HG02623 (cell line): ENCODE data around the gene PPFIA4.

Experiments
- ATAC-seq: cut with Tn5 transposase; IDR thresholded peaks from one replicate; pipeline ENCODE4 v1.9.1; 2021; ENCODE audit warnings: moderate library complexity; ENCODE audit not compliant: unreplicated experiment

PPFIA4 gene

GRCh38 chr1:203124546-203125317 is 98.4 kb downstream of the PPFIA4 start:
- ATAC-seq: no peak

- no peak for ATAC-seq
Observed at GRCh38 chr1:203126151-203126865, 100.0 kb downstream of the PPFIA4 start.

- ATAC-seq: no peak
Observed at GRCh38 chr1:203126866-203127665, 100.8 kb downstream of the PPFIA4 start.

GRCh38 chr1:203127666-203128430 is 101.6 kb downstream of the PPFIA4 start, which contains the start of gene ADORA1:
Gene ADORA1, plus strand, starts transcription at chr1:203127726. Its CDS starts 1,116 bp downstream, at chr1:203128842.
- ATAC-seq: no peak

- ATAC-seq: no peak
Observed at GRCh38 chr1:203128431-203128715, 102.1 kb downstream of the PPFIA4 start.
